ENCODE measurements around the gene MRS2.
A peak's percentile ranks its signal among the peaks of the same experiment; 100 is the strongest.

DNA sequence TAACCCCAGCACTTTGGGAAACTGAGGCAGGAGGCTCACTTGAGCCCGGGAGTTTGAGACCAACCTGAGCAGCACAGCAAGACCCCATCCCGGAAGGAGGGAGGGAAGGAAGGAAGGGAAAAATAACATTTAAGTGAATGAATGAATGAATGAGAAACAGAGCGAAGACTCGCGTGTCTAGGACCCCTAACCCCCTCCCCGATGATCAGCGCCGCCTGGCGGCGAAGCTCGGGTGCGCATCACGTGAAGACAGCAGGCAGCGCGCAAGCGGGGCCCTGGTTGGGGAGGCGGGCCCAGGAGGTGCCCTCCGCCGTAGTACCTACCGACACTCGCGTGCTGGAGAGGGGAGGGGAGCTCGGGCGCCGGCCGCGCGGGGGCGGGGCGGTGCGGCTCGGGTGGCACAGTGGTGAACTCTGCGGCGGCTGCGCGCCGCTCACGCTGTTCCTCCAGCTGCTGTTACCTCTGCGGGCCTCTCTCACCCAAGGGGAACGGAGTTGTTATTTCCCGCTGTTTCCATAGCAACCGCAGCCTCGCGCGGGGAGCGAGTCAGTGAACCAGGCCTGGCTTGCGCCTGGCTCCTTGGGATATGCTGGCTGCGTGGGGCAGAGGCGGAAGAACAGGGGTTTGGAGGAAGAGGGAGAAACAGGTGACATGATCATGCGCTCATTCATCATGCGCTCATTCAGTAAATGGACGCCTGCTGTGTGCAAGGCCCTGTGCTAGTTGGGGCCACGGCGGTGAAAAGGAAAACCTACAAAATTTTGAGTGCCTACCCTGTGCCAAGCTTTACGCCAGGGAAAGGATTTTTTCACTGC, 42.9 kb upstream of the MRS2 start:
- TF ChIP-seq, protein P1, sequence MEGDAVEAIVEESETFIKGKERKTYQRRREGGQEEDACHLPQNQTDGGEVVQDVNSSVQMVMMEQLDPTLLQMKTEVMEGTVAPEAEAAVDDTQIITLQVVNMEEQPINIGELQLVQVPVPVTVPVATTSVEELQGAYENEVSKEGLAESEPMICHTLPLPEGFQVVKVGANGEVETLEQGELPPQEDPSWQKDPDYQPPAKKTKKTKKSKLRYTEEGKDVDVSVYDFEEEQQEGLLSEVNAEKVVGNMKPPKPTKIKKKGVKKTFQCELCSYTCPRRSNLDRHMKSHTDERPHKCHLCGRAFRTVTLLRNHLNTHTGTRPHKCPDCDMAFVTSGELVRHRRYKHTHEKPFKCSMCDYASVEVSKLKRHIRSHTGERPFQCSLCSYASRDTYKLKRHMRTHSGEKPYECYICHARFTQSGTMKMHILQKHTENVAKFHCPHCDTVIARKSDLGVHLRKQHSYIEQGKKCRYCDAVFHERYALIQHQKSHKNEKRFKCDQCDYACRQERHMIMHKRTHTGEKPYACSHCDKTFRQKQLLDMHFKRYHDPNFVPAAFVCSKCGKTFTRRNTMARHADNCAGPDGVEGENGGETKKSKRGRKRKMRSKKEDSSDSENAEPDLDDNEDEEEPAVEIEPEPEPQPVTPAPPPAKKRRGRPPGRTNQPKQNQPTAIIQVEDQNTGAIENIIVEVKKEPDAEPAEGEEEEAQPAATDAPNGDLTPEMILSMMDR (IDR thresholded peaks at IDR 0.05 in 4 of 5, conservative IDR thresholded peaks at IDR 0.05 in 1 of 5) = peak; percentile 45 to 81 (median 67)
- peak; percentile 15 to 19 for TF ChIP-seq POLR2A (IDR thresholded peaks at IDR 0.05)

Data from gastrocnemius medialis (tissue), 4 donors.